ENCODE results near the gene DSTYK. TPM values are rescaled to one million over a fixed set of nuclear protein-coding genes. Genes with fewer than 3 reads are reported as not detected.
A peak's percentile ranks its signal among the peaks of the same experiment; 100 is the strongest.

Gene DSTYK
- total RNA-seq, 5 donors from 2014 or later (not counting 1 experiment from before 2014, with no cell fraction given), result 13.8 to 15.7 (median 14.7) TPM

GRCh38 chr1:205214756-205215155 lies 3.3 kb upstream of the DSTYK start:
- CTCF ChIA-PET, result interaction anchor here in 1 of 2 donors (0.5 to 0.6 kb wide), 3 partner anchors 9 to 396 kb away, joined by 3 to 4 read pairs (median 3); no protein-coding TSS in a partner anchor
- POLR2A ChIA-PET, result interaction anchor here (0.6 kb wide), 2 partner anchors 49 to 270 kb away, joined by 3 to 4 read pairs; no protein-coding TSS in a partner anchor
- Histone ChIP-seq H3K4me1 (ENCODE audit: control insufficient read depth in 1 of 2, extremely low read depth in 1 of 2, insufficient read depth in 2 of 2, low read length in 2 of 2) (peaks cover 7 to 22% of the 10 kb centered on the region in 2 experiments), H3K27me3 (replicated peaks in 1 of 2; ENCODE audit: control insufficient read depth in 2 of 2, extremely low read depth in 1 of 2, insufficient read depth in 2 of 2, low read length in 1 of 2) (no peaks in the 10 kb centered on the region), H3K4me3 (ENCODE audit: control insufficient read depth in 1 of 2, extremely low read depth in 1 of 2, low read length in 1 of 2) (no peak overlapping the region), H3K27ac (ENCODE audit: low read length) (no peak overlapping the region), H3K36me3 (ENCODE audit: control insufficient read depth in 2 of 2, extremely low read depth in 1 of 2, insufficient read depth in 1 of 2, low read length in 1 of 2) (no peaks in the 10 kb centered on the region), H3K9me3 (no peaks in the 10 kb centered on the region)
- no CpG with 5 or more reads among the region's 1 CpG for WGBS (ENCODE audit: insufficient coverage)
- no peak overlapping the region for H3K27ac Mint-ChIP-seq
- H3K4me3 Mint-ChIP-seq, result peak overlapping the region in 1 of 3 donors; percentile 44
- H3K4me1 Mint-ChIP-seq, result peaks cover 27 to 35% (median 30%) of the 10 kb centered on the region in 3 donors
- ATAC-seq (replicated peaks in 1 of 4) (no peak), DNase-seq (no peak)
- peaks cover 4 to 6% of the 10 kb centered on the region in 2 donors for H3K27me3 Mint-ChIP-seq
- no peaks in the 10 kb centered on the region for H3K9me3 Mint-ChIP-seq
- H3K36me3 Mint-ChIP-seq, result no peaks in the 10 kb centered on the region

- peak in 1 of 35 experiments; percentile 11 for DNase-seq
- WGBS (ENCODE audit: insufficient coverage), result 33% methylated on average over 2 of the region's 13 CpGs
- Mint-ChIP-seq H3K36me3 (no peaks in the 10 kb centered on the region), H3K4me3 (peak overlapping the region; percentile 95 to 97 (median 96)), H3K27ac (peak overlapping the region; percentile 98), H3K4me1 (peaks cover 36 to 49% (median 44%) of the 10 kb centered on the region in 3 donors), H3K27me3 (peaks cover 0 to under 1% of the 10 kb centered on the region in 2 donors), H3K9me3 (no peaks in the 10 kb centered on the region)
- ChIA-PET CTCF (interaction anchor here (0.6 to 0.8 kb wide), 2 partner anchors 17 kb away, joined by 4 to 6 read pairs; no protein-coding TSS in a partner anchor), POLR2A (no interaction called here)
- H3K4me3 ChIP-seq (ENCODE audit: control insufficient read depth in 1 of 2, extremely low read depth in 1 of 2, low read length in 1 of 2), result peak overlapping the region; percentile 87 to 97
- H3K27ac ChIP-seq (ENCODE audit: low read length), result peak overlapping the region; percentile 74
- peaks cover 7 to 25% of the 10 kb centered on the region in 2 experiments for H3K4me1 ChIP-seq (ENCODE audit: control insufficient read depth in 1 of 2, extremely low read depth in 1 of 2, insufficient read depth in 2 of 2, low read length in 2 of 2)
- H3K36me3 ChIP-seq (ENCODE audit: control insufficient read depth in 2 of 2, extremely low read depth in 1 of 2, insufficient read depth in 1 of 2, low read length in 1 of 2), result no peaks in the 10 kb centered on the region
- ATAC-seq (replicated peaks in 1 of 4), result peak; percentile 20 to 47 (median 28)
- H3K27me3 ChIP-seq (replicated peaks in 1 of 2; ENCODE audit: control insufficient read depth in 2 of 2, extremely low read depth in 1 of 2, insufficient read depth in 2 of 2, low read length in 1 of 2), result no peaks in the 10 kb centered on the region
- H3K9me3 ChIP-seq, result no peaks in the 10 kb centered on the region
These were observed 486 bp upstream of the DSTYK start for GRCh38 chr1:205211839-205212536.

GRCh38 chr1:205210756-205211168 lies 740 bp downstream of the DSTYK start:
- Mint-ChIP-seq H3K4me1 (peaks cover 36 to 52% (median 47%) of the 10 kb centered on the region in 3 donors), H3K27ac (peak overlapping the region; percentile 77 to 98), H3K36me3 (no peaks in the 10 kb centered on the region), H3K9me3 (no peaks in the 10 kb centered on the region), H3K27me3 (no peaks in the 10 kb centered on the region), H3K4me3 (peak overlapping the region; percentile 95 to 97 (median 96))
- Histone ChIP-seq H3K4me3 (ENCODE audit: control insufficient read depth in 1 of 2, extremely low read depth in 1 of 2, low read length in 1 of 2) (peak overlapping the region; percentile 87 to 97), H3K9me3 (no peaks in the 10 kb centered on the region), H3K27me3 (replicated peaks in 1 of 2; ENCODE audit: control insufficient read depth in 2 of 2, extremely low read depth in 1 of 2, insufficient read depth in 2 of 2, low read length in 1 of 2) (no peaks in the 10 kb centered on the region), H3K4me1 (ENCODE audit: control insufficient read depth in 1 of 2, extremely low read depth in 1 of 2, insufficient read depth in 2 of 2, low read length in 2 of 2) (peaks cover 7 to 25% of the 10 kb centered on the region in 2 experiments), H3K36me3 (ENCODE audit: control insufficient read depth in 2 of 2, extremely low read depth in 1 of 2, insufficient read depth in 1 of 2, low read length in 1 of 2) (no peaks in the 10 kb centered on the region), H3K27ac (ENCODE audit: low read length) (peak overlapping the region; percentile 74)
- DNase-seq, result peak in 6 of 35 experiments; percentile 8 to 25 (median 10)
- POLR2A ChIA-PET, result interaction anchor here in 1 of 2 donors (1.1 kb wide), 1 partner anchor 1347 kb away, joined by 3 read pairs; no protein-coding TSS in a partner anchor
- under 1% methylated on average over 31 of the region's 31 CpGs for WGBS (ENCODE audit: insufficient coverage)
- peak in 2 of 4 experiments; percentile 5 to 7 for ATAC-seq (replicated peaks in 1 of 4)
- CTCF ChIA-PET, result interaction anchor here in 1 of 2 donors (0.7 to 1.0 kb wide), 2 partner anchors 18 to 88 kb away, joined by 3 read pairs; no protein-coding TSS in a partner anchor

- H3K4me3 ChIP-seq (ENCODE audit: control insufficient read depth in 1 of 2, extremely low read depth in 1 of 2, low read length in 1 of 2), result no peak overlapping the region
- H3K27me3 Mint-ChIP-seq, result no peaks in the 10 kb centered on the region
- ChIA-PET POLR2A (no interaction called here), CTCF (no interaction called here)
- H3K27ac ChIP-seq (ENCODE audit: low read length), result no peak overlapping the region
- no peaks in the 10 kb centered on the region for H3K9me3 Mint-ChIP-seq
- ATAC-seq (replicated peaks in 1 of 4) (no peak), DNase-seq (no peak)
- no peaks in the 10 kb centered on the region for H3K27me3 ChIP-seq (replicated peaks in 1 of 2; ENCODE audit: control insufficient read depth in 2 of 2, extremely low read depth in 1 of 2, insufficient read depth in 2 of 2, low read length in 1 of 2)
- H3K4me1 ChIP-seq (ENCODE audit: control insufficient read depth in 1 of 2, extremely low read depth in 1 of 2, insufficient read depth in 2 of 2, low read length in 2 of 2), result peaks cover 7 to 29% of the 10 kb centered on the region in 2 experiments
- peak overlapping the region; percentile 25 to 28 (median 28) for H3K4me3 Mint-ChIP-seq
- H3K36me3 ChIP-seq (ENCODE audit: control insufficient read depth in 2 of 2, extremely low read depth in 1 of 2, insufficient read depth in 1 of 2, low read length in 1 of 2), result no peaks in the 10 kb centered on the region
- no CpG with 5 or more reads among the region's 3 CpGs for WGBS (ENCODE audit: insufficient coverage)
- no peak overlapping the region for H3K27ac Mint-ChIP-seq
- no peaks in the 10 kb centered on the region for H3K9me3 ChIP-seq
- H3K36me3 Mint-ChIP-seq, result no peaks in the 10 kb centered on the region
- peaks cover 48 to 58% (median 57%) of the 10 kb centered on the region in 3 donors for H3K4me1 Mint-ChIP-seq
These were observed 2.7 kb downstream of the DSTYK start for GRCh38 chr1:205208811-205209210.

- H3K4me3 ChIP-seq (ENCODE audit: control insufficient read depth in 1 of 2, extremely low read depth in 1 of 2, low read length in 1 of 2), result no peak overlapping the region
- no peaks in the 10 kb centered on the region for H3K36me3 Mint-ChIP-seq
- H3K4me1 ChIP-seq (ENCODE audit: control insufficient read depth in 1 of 2, extremely low read depth in 1 of 2, insufficient read depth in 2 of 2, low read length in 2 of 2), result peaks cover 2 to 19% of the 10 kb centered on the region in 2 experiments
- H3K4me1 Mint-ChIP-seq, result peaks cover 50 to 63% (median 58%) of the 10 kb centered on the region in 3 donors
- no peak overlapping the region for H3K27ac ChIP-seq (ENCODE audit: low read length)
- ATAC-seq (replicated peaks in 1 of 4), result no peak
- no peaks in the 10 kb centered on the region for H3K36me3 ChIP-seq (ENCODE audit: control insufficient read depth in 2 of 2, extremely low read depth in 1 of 2, insufficient read depth in 1 of 2, low read length in 1 of 2)
- H3K4me3 Mint-ChIP-seq, result no peak overlapping the region
- H3K27me3 ChIP-seq (replicated peaks in 1 of 2; ENCODE audit: control insufficient read depth in 2 of 2, extremely low read depth in 1 of 2, insufficient read depth in 2 of 2, low read length in 1 of 2), result no peaks in the 10 kb centered on the region
- H3K9me3 Mint-ChIP-seq, result no peaks in the 10 kb centered on the region
- H3K27me3 Mint-ChIP-seq, result no peaks in the 10 kb centered on the region
- no peak overlapping the region for H3K27ac Mint-ChIP-seq
- CTCF ChIA-PET, result interaction anchor here (0.5 to 0.6 kb wide), 3 partner anchors 85 to 1880 kb away, joined by 3 read pairs; no protein-coding TSS in a partner anchor
- DNase-seq, result no peak
- H3K9me3 ChIP-seq, result no peaks in the 10 kb centered on the region
- POLR2A ChIA-PET, result no interaction called here
These were observed 6.4 kb downstream of the DSTYK start for GRCh38 chr1:205205055-205205454.

GRCh38 chr1:205204552-205204951 lies 7.0 kb downstream of the DSTYK start:
- Mint-ChIP-seq H3K27ac (no peak overlapping the region), H3K27me3 (no peaks in the 10 kb centered on the region), H3K4me3 (no peak overlapping the region), H3K9me3 (no peaks in the 10 kb centered on the region), H3K36me3 (peaks cover 3% of the 10 kb centered on the region), H3K4me1 (peaks cover 52 to 63% (median 58%) of the 10 kb centered on the region in 3 donors)
- ATAC-seq (replicated peaks in 1 of 4) (no peak), DNase-seq (no peak)
- ChIA-PET POLR2A (no interaction called here), CTCF (no interaction called here)
- Histone ChIP-seq H3K9me3 (no peaks in the 10 kb centered on the region), H3K4me3 (ENCODE audit: control insufficient read depth in 1 of 2, extremely low read depth in 1 of 2, low read length in 1 of 2) (no peak overlapping the region), H3K27me3 (replicated peaks in 1 of 2; ENCODE audit: control insufficient read depth in 2 of 2, extremely low read depth in 1 of 2, insufficient read depth in 2 of 2, low read length in 1 of 2) (no peaks in the 10 kb centered on the region), H3K4me1 (ENCODE audit: control insufficient read depth in 1 of 2, extremely low read depth in 1 of 2, insufficient read depth in 2 of 2, low read length in 2 of 2) (peaks cover 2 to 18% of the 10 kb centered on the region in 2 experiments), H3K36me3 (ENCODE audit: control insufficient read depth in 2 of 2, extremely low read depth in 1 of 2, insufficient read depth in 1 of 2, low read length in 1 of 2) (no peaks in the 10 kb centered on the region), H3K27ac (ENCODE audit: low read length) (no peak overlapping the region)
